Neuronal stem cell (in vitro differentiated cells): Measurements from ENCODE around the gene IQCE.
A peak's percentile ranks its signal among the peaks of the same experiment; 100 is the strongest.

ENCODE experiments used
- DNase-seq: peaks from one replicate; pipeline ENCODE4 v3.0.0-alpha.2; 2013; ENCODE audit warnings: low spot score
- H2AFZ ChIP-seq: one replicate; pipeline ENCODE4 v1.6.1; 2013; ENCODE audit warnings: mild to moderate bottlenecking, low read length, inconsistent platforms
- H2AK5ac ChIP-seq: 2 replicates; pipeline ENCODE4 v1.6.1; 2013; ENCODE audit warnings: low read depth, mild to moderate bottlenecking, inconsistent platforms, low read length, moderate library complexity, mixed read lengths
- H2BK120ac ChIP-seq: 2 replicates; pipeline ENCODE4 v1.6.1; 2013; ENCODE audit warnings: low read depth, mild to moderate bottlenecking, inconsistent platforms, low read length, moderate library complexity, mixed read lengths
- H2BK12ac ChIP-seq: one replicate; pipeline ENCODE4 v1.6.1; 2013; ENCODE audit warnings: low read length, inconsistent platforms
- H2BK15ac ChIP-seq: 2 replicates; pipeline ENCODE4 v1.6.1; 2013; ENCODE audit warnings: mild to moderate bottlenecking, low read length, inconsistent platforms, mixed read lengths
- H2BK5ac ChIP-seq: one replicate; pipeline ENCODE4 v1.6.1; 2013; ENCODE audit warnings: inconsistent platforms, mild to moderate bottlenecking, low read length, moderate library complexity
- H3K14ac ChIP-seq: one replicate; pipeline ENCODE4 v1.6.1; 2013; ENCODE audit warnings: low read length, inconsistent platforms
- H3K18ac ChIP-seq: 2 replicates; pipeline ENCODE4 v1.6.1; 2013; ENCODE audit warnings: low read length, inconsistent platforms
- H3K23ac ChIP-seq: 2 replicates; pipeline ENCODE4 v1.6.1; 2013; ENCODE audit warnings: low read depth, mild to moderate bottlenecking, mixed read lengths, low read length, inconsistent platforms; ENCODE audit not compliant: poor library complexity
- H3K27ac ChIP-seq: replicated peaks from 3 replicates; pipeline ENCODE4 v1.5.1; 2013; ENCODE audit warnings: low read length, inconsistent platforms
- H3K27me3 ChIP-seq, 3 experiments: 2 replicates each; pipeline ENCODE4 v1.6.1; 2013; ENCODE audit warnings: low read length in 3 of 3, mild to moderate bottlenecking in 2 of 3, inconsistent platforms in 1 of 3, low read depth in 1 of 3, mixed read lengths in 1 of 3, moderate library complexity in 1 of 3; ENCODE audit not compliant: control insufficient read depth in 3 of 3, insufficient read depth in 3 of 3
- H3K36me3 ChIP-seq, 2 donors: replicated peaks in 1 of 2; 2 replicates each; pipeline ENCODE4 v1.6.1; 2013; ENCODE audit warnings: low read length in 2 of 2; ENCODE audit not compliant: control insufficient read depth in 2 of 2, insufficient read depth in 2 of 2
- H3K4ac ChIP-seq: 2 replicates; pipeline ENCODE4 v1.6.1; 2013; ENCODE audit warnings: inconsistent platforms, mild to moderate bottlenecking, low read length, moderate library complexity
- H3K4me1 ChIP-seq, 2 donors: 1 replicate in 1 of 2; 2 replicates in 1 of 2; pipeline ENCODE4 v1.6.1; 2013; ENCODE audit warnings: low read length in 2 of 2, low read depth in 1 of 2; ENCODE audit not compliant: control insufficient read depth in 2 of 2, insufficient read depth in 1 of 2
- H3K4me2 ChIP-seq: one replicate; pipeline ENCODE4 v1.6.1; 2013; ENCODE audit warnings: mild to moderate bottlenecking, low read length, inconsistent platforms; ENCODE audit not compliant: insufficient read depth, poor library complexity, severe bottlenecking
- H3K4me3 ChIP-seq, 2 donors: 2 replicates each; pipeline ENCODE4 v1.5.1; 2013; ENCODE audit warnings: low read length in 2 of 2, mild to moderate bottlenecking in 2 of 2, inconsistent platforms in 1 of 2, moderate library complexity in 1 of 2
- H3K79me1 ChIP-seq: one replicate; pipeline ENCODE4 v1.6.1; 2013; ENCODE audit warnings: low read depth, mild to moderate bottlenecking, inconsistent platforms, low read length, moderate library complexity
- H3K9ac ChIP-seq: one replicate; pipeline ENCODE4 v1.6.1; 2013; ENCODE audit warnings: mild to moderate bottlenecking, low read depth, low read length, inconsistent platforms; ENCODE audit not compliant: poor library complexity
- H3K9me3 ChIP-seq, 2 donors: replicated peaks in 1 of 2; 2 replicates each; pipeline versions ENCODE3 to v1.6.1; 2013; ENCODE audit warnings: low read length in 2 of 2, mild to moderate bottlenecking in 2 of 2, inconsistent platforms in 1 of 2, low read depth in 1 of 2, mixed read lengths in 1 of 2, moderate library complexity in 1 of 2; ENCODE audit not compliant: control insufficient read depth in 2 of 2, insufficient read depth in 1 of 2
- H4K8ac ChIP-seq: one replicate; pipeline ENCODE4 v1.6.1; 2013; ENCODE audit warnings: low read depth, mild to moderate bottlenecking, inconsistent platforms, low read length, moderate library complexity
- H4K91ac ChIP-seq: one replicate; pipeline ENCODE4 v1.6.1; 2013; ENCODE audit warnings: low read length, low read depth, mild to moderate bottlenecking, inconsistent platforms; ENCODE audit not compliant: poor library complexity
- WGBS, 2 donors: extraction: QIAGEN DNeasy Blood & Tissue Kit; methylation state at CpG; one replicate each; pipeline ENCODE4 v1.1.7; 2013; ENCODE audit warnings: missing lambda C conversion rate in 2 of 2, mixed read lengths in 1 of 2; ENCODE audit not compliant: insufficient read length in 2 of 2, insufficient replicate concordance in 1 of 2; ENCODE audit errors: extremely low coverage in 2 of 2; 5-methylcytosine and 5-hydroxymethylcytosine counted together

Gene IQCE

DNA sequence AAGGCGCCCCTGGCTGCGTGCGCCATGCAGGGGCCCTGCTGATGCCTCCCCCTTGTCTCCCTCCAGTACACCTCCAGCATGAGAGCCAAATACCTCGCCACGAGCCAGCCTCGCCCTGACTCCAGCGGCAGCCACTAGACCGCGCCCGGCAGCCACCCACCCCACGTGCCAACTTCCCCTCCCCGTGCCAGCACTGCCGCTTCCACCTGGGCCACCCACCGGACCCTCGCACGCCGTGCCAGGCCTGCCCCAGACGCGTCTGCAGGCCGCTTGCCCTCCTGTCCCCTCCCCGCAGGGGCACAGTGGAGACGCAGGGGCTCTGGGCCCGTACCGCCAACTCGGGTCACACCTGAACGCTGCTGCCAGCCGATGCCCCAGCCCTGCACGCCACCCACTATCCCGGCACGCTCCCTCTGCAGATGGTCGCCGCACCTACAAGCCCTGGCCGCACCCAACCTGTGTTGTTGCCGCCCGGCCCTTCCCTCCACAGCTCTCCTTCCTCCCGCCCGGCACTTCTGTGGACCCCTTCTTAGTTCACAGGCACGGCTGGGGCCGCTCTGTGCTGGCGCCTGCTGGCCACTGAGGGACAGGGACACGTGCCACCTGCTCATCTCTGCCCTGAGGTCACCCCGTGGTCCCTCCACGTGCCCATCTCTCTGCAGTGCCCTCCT is 103.0 kb downstream of the IQCE start:
- Histone ChIP-seq H3K9me3 (no peaks in the 10 kb centered on the region), H2BK5ac (no peak overlapping the region), H3K4me3 (no peak overlapping the region), H3K4me1 (no peaks in the 10 kb centered on the region), H3K14ac (no peak overlapping the region), H2BK120ac (no peak overlapping the region), H3K9ac (no peak overlapping the region), H3K18ac (no peak overlapping the region), H3K27ac (no peak overlapping the region), H3K27me3 (peaks cover 0 to 1% (median 0%) of the 10 kb centered on the region in 3 experiments), H3K36me3 (peaks cover 31 to 67% of the 10 kb centered on the region in 2 donors), H2AK5ac (no peak overlapping the region), H3K23ac (peak overlapping the region; percentile 60), H3K4ac (no peak overlapping the region), H2BK12ac (no peak overlapping the region), H4K8ac (no peak overlapping the region), H2BK15ac (no peak overlapping the region), H3K4me2 (no peak overlapping the region), H2AFZ (no peak overlapping the region), H3K79me1 (peaks cover 6% of the 10 kb centered on the region), H4K91ac (no peak overlapping the region)
- no CpG with 5 or more reads among the region's 43 CpGs for WGBS, 2 donors
- DNase-seq = no peak

DNA sequence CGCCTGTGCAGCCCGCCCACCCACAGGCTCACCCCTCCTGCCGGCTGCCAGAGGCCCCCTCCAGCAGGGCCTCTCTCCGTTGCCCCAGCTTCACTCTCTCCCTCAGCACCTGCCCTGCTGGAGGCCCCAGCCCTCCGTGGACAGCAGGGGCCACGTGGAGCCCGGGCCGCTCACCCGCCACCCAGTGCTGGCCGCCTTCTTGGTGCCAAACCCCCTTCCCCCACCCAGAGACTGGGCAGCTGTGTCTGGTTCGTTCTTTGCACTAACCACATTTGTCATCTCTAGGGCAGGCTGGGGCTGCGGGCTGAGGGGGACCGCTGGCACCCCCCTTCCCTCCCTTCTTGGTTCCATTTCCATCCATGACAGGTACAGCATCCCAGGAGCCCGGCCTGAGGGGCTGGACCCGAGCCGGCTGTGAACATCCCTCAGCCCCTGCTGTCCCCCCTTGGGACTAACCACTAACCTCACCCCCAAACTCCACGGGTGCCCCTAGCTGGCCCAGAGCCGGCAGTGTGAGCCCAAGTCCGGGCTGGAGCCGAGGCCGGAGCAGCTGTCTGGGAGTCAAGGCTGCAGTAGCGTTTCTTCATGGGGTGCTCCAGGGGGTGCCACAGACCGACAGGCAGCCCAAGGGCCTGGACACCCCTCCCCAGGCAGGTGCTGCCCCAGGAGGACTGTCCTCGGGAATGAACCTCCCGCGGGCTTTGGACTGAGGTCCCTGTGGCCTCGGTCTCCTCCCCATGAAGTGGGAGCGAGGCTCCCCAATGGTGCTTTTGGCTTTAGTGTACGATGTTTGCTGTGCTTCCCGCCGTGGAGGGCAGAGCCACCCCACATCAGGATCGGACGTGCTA is 103.7 kb downstream of the IQCE start:
- H2BK15ac ChIP-seq = peak overlapping the region; percentile 37
- H3K14ac ChIP-seq = peak overlapping the region; percentile 75
- DNase-seq = no peak
- H3K4me3 ChIP-seq = no peak overlapping the region
- H2BK120ac ChIP-seq = no peak overlapping the region
- H3K9me3 ChIP-seq = no peaks in the 10 kb centered on the region
- peaks cover 0 to 2% (median 0%) of the 10 kb centered on the region in 3 experiments for H3K27me3 ChIP-seq
- H3K79me1 ChIP-seq = peaks cover 6% of the 10 kb centered on the region
- H3K36me3 ChIP-seq = peaks cover 27 to 59% of the 10 kb centered on the region in 2 donors
- H3K27ac ChIP-seq = no peak overlapping the region
- no peak overlapping the region for H2BK12ac ChIP-seq
- no peak overlapping the region for H2AK5ac ChIP-seq
- no peak overlapping the region for H3K4me2 ChIP-seq
- H3K18ac ChIP-seq = no peak overlapping the region
- H3K4me1 ChIP-seq = no peaks in the 10 kb centered on the region
- H3K23ac ChIP-seq = peak overlapping the region; percentile 43
- whole genome bisulfite sequencing, 2 donors = no CpG with 5 or more reads among the region's 33 CpGs
- no peak overlapping the region for H3K9ac ChIP-seq
- no peak overlapping the region for H4K8ac ChIP-seq
- no peak overlapping the region for H2AFZ ChIP-seq
- no peak overlapping the region for H3K4ac ChIP-seq
- no peak overlapping the region for H4K91ac ChIP-seq
- no peak overlapping the region for H2BK5ac ChIP-seq

DNA sequence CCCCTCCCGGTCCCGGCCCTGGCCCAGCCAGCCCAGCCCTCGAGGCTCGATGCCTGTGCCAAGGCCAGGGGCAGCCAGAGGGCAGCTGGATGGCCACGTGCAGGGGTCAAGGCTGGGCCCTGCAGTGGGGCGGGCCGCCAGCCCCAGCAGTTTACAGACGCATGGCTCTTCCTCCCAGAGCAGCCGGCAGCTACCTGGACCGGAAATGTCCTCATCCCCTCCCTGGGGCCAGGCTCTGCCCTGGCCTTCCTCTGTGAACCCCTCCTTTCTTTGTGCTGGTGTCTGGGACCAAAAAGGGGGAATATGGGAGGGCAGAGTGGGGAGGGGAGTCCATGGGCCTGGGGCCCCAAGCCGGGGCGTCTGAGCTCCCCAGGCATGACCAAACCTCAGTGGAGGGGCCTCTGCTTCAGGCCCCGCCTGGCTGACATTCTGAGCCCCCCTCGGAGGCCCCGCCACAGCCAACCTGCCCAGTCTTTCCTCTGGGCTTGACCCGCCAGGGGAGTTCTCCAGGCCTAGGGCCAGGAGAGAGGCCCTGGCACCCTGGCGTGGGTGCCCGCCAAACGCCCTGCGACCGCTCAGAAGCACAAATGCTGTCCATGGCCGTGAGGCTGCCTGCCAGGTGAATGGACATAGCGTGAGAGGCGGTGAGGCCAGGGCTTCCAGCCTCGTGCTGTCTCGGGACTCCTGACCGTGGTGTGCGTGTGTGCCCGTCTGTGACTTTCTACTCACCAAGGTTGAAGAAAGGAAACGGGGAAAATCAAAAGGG is 104.5 kb downstream of the IQCE start:
- peaks cover 4% of the 10 kb centered on the region for H3K79me1 ChIP-seq
- no peak for DNase-seq
- peak overlapping the region; percentile 85 for H3K18ac ChIP-seq
- H3K9me3 ChIP-seq = no peaks in the 10 kb centered on the region
- peak overlapping the region; percentile 75 for H3K14ac ChIP-seq
- H2BK15ac ChIP-seq = peak overlapping the region; percentile 37
- no peak overlapping the region for H3K4me3 ChIP-seq
- no peak overlapping the region for H2BK120ac ChIP-seq
- no peak overlapping the region for H3K4ac ChIP-seq
- H2AK5ac ChIP-seq = no peak overlapping the region
- H2BK12ac ChIP-seq = no peak overlapping the region
- peaks cover 0 to 2% (median 0%) of the 10 kb centered on the region in 3 experiments for H3K27me3 ChIP-seq
- H3K9ac ChIP-seq = peak overlapping the region; percentile 77
- H3K4me2 ChIP-seq = no peak overlapping the region
- peak overlapping the region; percentile 65 for H4K8ac ChIP-seq
- H3K4me1 ChIP-seq = no peaks in the 10 kb centered on the region
- H2BK5ac ChIP-seq = peak overlapping the region; percentile 87
- no peak overlapping the region for H4K91ac ChIP-seq
- peaks cover 19 to 51% of the 10 kb centered on the region in 2 donors for H3K36me3 ChIP-seq
- H3K27ac ChIP-seq = no peak overlapping the region
- peak overlapping the region; percentile 8 for H3K23ac ChIP-seq
- H2AFZ ChIP-seq = no peak overlapping the region
- no CpG with 5 or more reads among the region's 30 CpGs for WGBS, 2 donors
